Activated CD4-positive, CD25-positive, alpha-beta regulatory T cell treated with anti-CD3 and anti-CD28 coated beads, Interleukin-2, amount 50 U/mL, for 16 hours (primary cell): ENCODE measurements around the gene MUC5B.
"Not testable (repeated sequence)": the region's sequence is repeated elsewhere in the genome, so short reads cannot be mapped to it uniquely, and the experiment has no call there.

Experiments used
- DNase-seq: peaks from one replicate; pipeline ENCODE4 v3.0.0-alpha.2; 2020; ENCODE audit warnings: low read depth, low spot score

MUC5B gene

DNA sequence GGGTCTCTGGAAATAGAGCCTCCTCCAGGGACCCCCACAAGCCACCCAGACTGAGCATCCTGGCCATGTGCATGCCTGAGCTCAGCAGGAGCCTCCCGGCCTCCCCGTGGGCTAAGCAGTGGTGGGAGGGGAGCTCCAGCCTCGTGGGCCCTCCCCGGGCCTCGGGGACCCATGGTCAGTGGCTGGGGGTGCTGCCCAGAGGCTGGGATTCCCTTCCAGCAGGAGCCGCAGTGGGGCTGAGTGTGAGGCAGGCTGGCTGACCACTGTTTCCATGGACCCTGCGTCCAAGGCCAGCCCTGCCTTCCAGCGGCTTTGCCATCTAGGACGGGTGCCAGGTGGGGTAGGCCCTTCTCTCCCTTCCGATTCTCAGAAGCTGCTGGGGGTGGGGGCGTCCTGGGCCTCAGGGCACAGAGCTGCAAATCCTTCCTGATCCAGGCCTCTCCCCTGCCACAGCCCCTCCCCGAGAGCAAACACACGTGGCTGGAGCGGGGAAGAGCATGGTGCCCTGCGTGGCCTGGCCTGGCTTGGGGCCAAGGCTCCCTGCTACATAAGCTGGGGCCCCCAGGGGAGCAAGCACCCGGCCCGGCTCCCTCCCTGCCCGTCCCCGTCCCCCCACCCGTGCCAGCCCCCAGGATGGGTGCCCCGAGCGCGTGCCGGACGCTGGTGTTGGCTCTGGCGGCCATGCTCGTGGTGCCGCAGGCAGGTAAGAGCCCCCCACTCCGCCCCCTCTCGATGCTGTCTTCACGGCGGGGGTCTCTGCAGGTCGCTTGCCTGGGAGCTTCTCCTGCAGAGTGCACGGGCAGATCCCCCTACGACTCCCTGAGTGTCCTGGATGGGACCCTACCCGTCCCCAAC lies at the start of gene MUC5B:
Gene MUC5B, plus strand, starts transcription at position 576 of the 855 bp plus-strand sequence. Its CDS starts 58 bp downstream, at position 634.
- no peak for DNase-seq

DNA sequence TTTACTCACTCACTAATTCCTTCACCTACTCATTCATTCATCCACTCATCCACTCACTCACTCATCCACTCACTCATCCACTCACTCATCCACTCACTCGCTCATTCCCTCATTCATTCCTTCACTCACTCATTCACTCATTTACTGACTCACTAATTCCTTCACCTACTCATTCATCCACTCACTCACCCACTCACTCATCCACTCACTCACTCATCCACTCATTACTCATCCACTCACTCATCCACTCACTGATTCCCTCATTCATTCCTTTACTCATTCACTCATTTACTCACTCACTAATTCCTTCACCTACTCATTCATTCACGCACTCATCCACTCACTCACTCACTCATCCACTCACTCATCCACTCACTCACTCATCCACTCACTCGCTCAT lies 49.5 kb upstream of the MUC5B start:
- not testable (repeated sequence) for DNase-seq

DNA sequence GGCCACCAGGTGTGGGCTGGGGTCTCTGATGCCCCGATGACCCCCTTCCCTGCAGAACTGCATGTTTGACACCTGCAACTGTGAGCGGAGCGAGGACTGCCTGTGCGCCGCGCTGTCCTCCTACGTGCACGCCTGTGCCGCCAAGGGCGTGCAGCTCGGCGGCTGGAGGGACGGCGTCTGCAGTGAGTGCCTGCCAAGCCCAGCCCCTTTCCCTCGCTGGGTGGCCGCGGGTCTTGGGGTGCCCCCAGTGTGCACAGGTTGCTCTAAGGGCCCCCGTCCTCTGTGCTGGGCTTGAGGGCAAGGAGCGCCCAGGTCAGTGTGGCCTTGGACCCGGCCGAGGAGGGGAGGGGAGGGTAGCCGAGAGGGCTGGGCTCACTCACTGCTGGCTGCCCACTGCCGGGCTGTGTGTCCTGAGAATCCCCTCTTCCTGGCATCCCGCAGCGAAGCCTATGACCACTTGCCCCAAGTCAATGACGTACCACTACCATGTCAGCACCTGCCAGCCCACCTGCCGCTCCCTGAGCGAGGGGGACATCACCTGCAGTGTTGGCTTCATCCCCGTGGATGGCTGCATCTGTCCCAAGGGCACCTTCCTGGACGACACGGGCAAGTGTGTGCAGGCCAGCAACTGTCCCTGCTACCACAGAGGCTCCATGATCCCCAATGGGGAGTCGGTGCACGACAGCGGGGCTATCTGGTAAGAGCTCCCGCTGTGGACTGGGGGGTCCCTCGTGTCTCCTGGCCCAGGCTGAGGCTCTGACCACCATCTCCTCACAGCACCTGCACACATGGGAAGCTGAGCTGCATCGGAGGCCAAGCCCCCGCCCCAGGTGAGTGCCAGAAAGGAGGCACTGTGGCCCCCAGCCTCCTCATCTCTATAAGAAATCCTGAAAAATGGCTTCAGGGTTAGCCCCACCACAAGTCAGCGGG lies 48.2 kb upstream of the MUC5B start:
- no peak for DNase-seq

DNA sequence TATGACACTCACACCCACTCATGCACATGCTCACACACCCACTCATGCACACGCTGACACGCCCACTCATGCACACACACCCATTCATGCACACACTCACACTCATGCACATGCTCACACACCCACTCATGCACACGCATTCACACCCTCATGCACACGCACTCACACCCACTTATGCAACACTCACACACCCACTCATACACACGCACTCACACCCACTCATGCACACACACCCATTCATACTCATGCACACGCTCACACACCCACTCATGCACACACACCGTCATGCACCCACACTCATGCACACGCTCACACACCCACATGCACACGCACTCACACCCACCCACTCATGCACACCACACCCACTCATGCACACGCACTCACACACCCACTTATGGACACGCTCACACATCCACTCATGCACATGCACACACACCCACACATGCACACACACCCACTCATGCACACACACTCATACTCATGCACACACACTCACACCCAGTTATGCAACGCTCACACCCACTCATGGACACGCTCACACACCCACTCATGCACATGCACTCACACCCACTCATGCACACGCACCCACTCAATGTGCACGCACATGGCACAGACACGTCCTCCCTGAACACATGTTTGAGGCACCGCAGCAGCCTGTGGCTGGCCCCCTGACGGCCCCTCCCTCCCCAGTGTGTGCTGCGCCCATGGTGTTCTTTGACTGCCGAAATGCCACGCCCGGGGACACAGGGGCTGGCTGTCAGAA lies 47.2 kb upstream of the MUC5B start:
- DNase-seq: no peak

DNA sequence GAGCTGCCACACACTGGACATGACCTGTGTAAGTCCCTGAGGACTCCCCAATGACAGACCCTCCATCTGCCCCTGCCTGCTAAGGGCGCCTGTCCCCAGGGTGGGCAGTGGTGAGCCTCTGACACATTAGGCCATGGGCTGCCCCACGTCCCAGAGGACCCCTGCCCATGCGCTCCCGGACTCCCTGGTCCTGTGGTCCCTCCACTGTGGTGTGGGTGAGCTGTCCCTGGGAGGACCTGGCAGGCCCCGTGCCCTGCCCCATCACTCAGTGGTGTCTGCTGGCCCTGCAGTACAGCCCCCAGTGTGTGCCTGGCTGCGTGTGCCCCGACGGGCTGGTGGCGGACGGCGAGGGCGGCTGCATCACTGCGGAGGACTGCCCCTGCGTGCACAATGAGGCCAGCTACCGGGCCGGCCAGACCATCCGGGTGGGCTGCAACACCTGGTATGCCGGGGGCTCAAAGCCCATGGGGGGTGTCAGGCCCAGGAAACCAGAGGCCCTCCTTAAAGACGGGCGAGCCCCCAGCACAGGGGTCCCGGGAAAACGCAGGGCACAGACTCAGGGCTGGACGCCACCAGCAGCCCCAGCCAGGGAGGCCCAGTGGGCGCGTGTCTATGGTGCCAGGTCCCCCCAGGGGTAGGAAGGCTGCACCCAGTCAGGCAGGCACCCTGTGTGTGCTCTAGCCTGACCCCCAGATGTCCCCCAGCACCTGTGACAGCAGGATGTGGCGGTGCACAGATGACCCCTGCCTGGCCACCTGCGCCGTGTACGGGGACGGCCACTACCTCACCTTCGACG lies 46.4 kb upstream of the MUC5B start:
- DNase-seq: no peak

DNA sequence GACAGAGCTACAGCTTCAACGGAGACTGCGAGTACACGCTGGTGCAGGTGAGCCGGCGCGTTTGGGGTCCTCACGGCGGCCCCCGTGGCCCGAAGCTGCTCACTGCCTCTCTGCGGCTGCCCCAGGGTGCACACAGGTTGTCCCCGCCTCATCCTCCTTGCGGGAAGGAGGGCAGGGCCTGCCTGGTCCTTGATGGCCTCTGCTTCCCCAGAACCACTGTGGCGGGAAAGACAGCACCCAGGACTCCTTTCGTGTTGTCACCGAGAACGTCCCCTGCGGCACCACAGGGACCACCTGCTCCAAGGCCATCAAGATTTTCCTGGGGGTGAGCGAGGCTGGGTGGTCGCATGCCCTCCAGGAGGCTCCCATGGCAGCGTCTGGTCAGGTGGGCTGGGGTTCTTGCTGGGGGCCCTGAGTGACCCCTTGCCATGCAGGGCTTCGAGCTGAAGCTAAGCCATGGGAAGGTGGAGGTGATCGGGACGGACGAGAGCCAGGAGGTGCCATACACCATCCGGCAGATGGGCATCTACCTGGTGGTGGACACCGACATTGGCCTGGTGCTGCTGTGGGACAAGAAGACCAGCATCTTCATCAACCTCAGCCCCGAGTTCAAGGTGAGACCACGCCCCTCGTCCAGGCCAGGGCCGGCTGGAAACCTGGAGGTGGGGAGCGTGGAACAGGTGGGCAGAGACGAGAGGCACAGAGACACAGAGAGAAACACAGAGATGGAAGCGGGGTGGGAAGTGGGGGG lies 45.7 kb upstream of the MUC5B start:
- no peak for DNase-seq

DNA sequence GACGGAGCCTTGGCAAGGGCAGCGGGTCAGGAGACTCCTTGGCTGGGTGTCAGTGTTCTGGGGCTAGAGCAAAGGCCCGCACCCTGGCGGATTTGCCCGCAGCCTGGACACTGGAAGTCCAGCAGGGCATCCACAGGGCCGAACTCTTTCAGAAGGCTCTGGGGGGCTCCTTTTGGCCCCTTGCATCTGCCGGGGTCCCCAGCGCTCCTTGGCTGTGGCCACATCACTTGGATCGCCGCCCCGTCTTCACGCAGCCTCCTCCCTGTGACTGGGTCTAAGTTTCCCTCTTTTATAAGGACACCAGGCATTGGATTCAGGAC lies 45.1 kb upstream of the MUC5B start:
- no peak for DNase-seq

DNA sequence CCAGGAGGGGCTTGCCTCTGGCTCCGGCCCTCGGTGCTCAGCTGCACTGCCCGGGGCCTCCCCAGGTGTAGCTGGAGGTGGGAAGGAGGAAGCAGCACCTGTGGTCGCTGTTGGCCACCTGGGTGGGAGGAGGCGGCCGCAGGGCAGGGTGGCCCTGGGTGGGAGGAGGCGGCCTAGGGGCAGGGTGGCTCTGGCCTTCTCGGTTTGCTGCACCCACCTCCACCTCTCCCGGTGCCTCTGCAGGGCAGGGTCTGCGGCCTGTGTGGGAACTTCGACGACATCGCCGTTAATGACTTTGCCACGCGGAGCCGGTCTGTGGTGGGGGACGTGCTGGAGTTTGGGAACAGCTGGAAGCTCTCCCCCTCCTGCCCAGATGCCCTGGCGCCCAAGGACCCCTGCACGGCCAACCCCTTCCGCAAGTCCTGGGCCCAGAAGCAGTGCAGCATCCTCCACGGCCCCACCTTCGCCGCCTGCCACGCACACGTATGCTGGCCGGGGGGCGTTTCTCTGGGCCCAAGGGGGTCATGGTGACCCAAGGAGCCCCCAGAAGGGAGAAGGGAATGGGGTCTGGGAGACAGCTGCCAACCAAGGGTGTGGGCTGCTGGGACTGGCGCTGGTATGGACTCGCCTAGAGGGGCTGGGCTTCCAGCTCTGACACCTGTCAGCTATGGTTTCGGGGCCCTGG lies 44.5 kb upstream of the MUC5B start:
- DNase-seq: no peak

- no peak for DNase-seq
These were observed 44.0 kb upstream of the MUC5B start for GRCh38 chr11:1178906-1179305.

GRCh38 chr11:1179641-1180040 lies 43.2 kb upstream of the MUC5B start:
- DNase-seq: no peak

DNA sequence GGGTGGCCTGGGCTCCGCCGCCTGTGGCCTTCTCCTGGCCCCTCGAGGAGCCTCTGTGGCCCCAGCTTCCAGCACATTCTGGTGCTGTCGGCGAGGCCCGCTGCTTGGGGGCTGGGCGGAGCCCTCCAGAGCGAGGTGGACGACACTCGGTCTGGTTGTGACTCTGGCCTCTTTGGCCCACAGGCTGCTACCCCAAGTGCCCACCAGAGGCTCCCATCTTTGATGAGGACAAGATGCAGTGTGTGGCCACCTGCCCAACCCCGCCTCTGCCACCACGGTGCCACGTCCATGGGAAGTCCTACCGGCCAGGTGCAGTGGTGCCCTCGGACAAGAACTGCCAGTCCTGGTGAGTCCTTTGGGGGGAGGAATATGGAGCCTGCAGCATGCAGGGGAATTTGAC lies 42.7 kb upstream of the MUC5B start:
- no peak for DNase-seq

- DNase-seq: no peak
These were observed 41.9 kb upstream of the MUC5B start for GRCh38 chr11:1180947-1181391.

GRCh38 chr11:1181420-1181819 lies 41.4 kb upstream of the MUC5B start:
- no peak for DNase-seq

DNA sequence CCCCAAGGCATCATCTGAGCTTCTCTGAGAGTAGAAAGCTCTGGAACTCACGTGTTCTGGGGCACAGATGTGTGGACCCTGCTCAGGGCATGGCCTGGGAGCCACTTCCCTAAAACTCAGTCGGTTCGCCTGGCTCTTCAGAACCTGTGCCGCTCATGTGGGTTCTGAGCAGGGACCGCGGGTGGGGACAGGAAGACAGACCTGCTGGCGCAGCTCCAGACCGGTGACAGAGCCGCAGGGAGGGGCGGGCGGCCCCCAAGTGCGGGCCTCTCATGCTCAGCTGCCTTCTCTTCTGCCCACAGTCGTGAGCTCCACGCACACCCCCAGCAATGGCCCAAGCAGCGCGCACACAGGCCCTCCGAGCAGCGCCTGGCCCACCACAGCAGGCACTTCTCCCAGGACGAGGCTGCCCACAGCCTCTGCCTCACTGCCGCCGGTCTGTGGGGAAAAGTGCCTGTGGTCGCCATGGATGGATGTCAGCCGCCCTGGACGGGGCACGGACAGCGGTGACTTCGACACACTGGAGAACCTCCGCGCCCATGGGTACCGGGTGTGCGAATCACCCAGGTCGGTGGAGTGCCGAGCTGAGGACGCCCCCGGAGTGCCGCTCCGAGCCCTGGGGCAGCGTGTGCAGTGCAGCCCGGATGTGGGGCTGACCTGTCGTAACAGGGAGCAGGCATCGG lies 40.9 kb upstream of the MUC5B start:
- no peak for DNase-seq

- DNase-seq: not testable (repeated sequence)
These were observed 38.7 kb upstream of the MUC5B start for GRCh38 chr11:1184139-1184538.

DNA sequence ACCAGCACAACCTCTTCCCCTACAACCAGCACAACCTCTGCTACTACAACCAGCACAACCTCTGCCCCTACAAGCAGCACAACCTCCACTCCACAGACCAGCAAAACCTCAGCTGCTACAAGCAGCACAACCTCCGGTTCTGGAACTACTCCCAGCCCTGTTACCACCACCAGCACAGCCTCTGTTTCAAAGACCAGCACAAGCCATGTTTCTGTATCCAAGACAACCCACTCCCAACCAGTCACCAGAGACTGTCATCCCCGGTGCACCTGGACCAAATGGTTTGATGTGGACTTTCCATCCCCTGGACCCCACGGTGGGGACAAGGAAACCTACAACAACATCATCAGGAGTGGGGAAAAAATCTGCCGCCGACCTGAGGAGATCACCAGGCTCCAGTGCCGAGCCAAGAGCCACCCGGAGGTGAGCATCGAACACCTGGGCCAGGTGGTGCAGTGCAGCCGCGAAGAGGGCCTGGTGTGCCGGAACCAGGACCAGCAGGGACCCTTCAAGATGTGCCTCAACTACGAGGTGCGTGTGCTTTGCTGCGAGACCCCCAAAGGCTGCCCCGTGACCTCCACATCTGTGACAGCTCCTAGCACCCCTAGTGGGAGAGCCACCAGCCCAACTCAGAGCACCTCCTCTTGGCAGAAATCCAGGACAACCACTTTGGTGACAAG lies 34.3 kb upstream of the MUC5B start:
- DNase-seq: not testable (repeated sequence)

- not testable (repeated sequence) for DNase-seq
These were observed 33.0 kb upstream of the MUC5B start for GRCh38 chr11:1189816-1190215.

DNA sequence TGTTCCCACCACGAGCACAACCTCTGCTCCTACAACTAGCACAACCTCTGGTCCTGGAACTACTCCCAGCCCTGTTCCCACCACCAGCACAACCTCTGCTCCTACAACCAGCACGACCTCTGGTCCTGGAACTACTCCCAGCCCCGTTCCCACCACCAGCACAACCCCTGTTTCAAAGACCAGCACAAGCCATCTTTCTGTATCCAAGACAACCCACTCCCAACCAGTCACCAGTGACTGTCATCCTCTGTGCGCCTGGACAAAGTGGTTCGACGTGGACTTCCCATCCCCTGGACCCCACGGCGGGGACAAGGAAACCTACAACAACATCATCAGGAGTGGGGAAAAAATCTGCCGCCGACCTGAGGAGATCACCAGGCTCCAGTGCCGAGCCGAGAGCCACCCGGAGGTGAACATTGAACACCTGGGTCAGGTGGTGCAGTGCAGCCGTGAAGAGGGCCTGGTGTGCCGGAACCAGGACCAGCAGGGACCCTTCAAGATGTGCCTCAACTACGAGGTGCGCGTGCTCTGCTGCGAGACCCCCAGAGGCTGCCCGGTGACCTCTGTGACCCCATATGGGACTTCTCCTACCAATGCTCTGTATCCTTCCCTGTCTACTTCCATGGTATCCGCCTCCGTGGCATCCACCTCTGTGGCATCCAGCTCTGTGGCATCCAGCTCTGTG lies 30.9 kb upstream of the MUC5B start:
- DNase-seq: not testable (repeated sequence)
